OCI-LY3 (cell line): ENCODE measurements around the gene KLK11.
"Not testable (repeated sequence)": the region's sequence is repeated elsewhere in the genome, so short reads cannot be mapped to it uniquely, and the experiment has no call there.

ENCODE experiments used
- H2AFZ ChIP-seq: fragments of 200-600, 300-600 bp; shearing (Covaris generic); 2 replicates; pipeline ENCODE4 v1.6.0; 2014; ENCODE audit warnings: antibody characterized with exemption, low read depth, low read length
- H3K27ac ChIP-seq: fragments of 200-600, 300-600 bp; sonication (generic); 2 replicates; pipeline ENCODE4 v1.5.1; 2014; ENCODE audit warnings: mild to moderate bottlenecking, low read length, moderate library complexity, mixed read lengths
- H3K27me3 ChIP-seq: fragments of 200-600, 300-600 bp; sonication (generic); 2 replicates; pipeline ENCODE4 v1.6.1; 2014; ENCODE audit warnings: low read depth, low read length, mixed read lengths
- H3K36me3 ChIP-seq: fragments of 200-600, 300-600 bp; sonication (generic); replicated peaks from 2 replicates; pipeline ENCODE3; 2014; ENCODE audit warnings: low read depth, low read length, mixed read lengths
- H3K4me1 ChIP-seq: fragments of 300-600, 200-600 bp; sonication (generic); 2 replicates; pipeline ENCODE4 v1.6.1; 2014; ENCODE audit warnings: low read length, mixed read lengths
- H3K4me2 ChIP-seq: fragments of 200-600, 300-600 bp; sonication (generic); 2 replicates; pipeline ENCODE4 v1.6.1; 2014; ENCODE audit warnings: low read length, mixed read lengths
- H3K4me3 ChIP-seq: fragments of 300-600, 200-600 bp; sonication (generic); 2 replicates; pipeline ENCODE4 v1.5.1; 2014; ENCODE audit warnings: antibody characterized with exemption, mild to moderate bottlenecking, low read length, moderate library complexity
- H3K79me2 ChIP-seq: fragments of 300-600, 200-600 bp; shearing (Covaris generic); 2 replicates; pipeline ENCODE4 v1.6.1; 2014; ENCODE audit warnings: mild to moderate bottlenecking, low read length, mixed read lengths
- H3K9ac ChIP-seq: fragments of 300-600, 200-600 bp; shearing (Covaris generic); 2 replicates; pipeline ENCODE4 v1.6.0; 2014; ENCODE audit warnings: mild to moderate bottlenecking, low read length, moderate library complexity
- H3K9me3 ChIP-seq: fragments of 200-600, 300-600 bp; shearing (Covaris generic); 2 replicates; pipeline ENCODE4 v1.6.1; 2014; ENCODE audit warnings: low read length, mixed read lengths; ENCODE audit not compliant: insufficient read depth
- H4K20me1 ChIP-seq: fragments of 200-600, 300-600 bp; sonication (generic); 2 replicates; pipeline ENCODE4 v1.6.1; 2016; ENCODE audit warnings: low read length, mixed read lengths; ENCODE audit not compliant: insufficient read depth
- CTCF ChIP-seq: fragments of 200-600, 300-600 bp; sonication (generic); IDR thresholded peaks from 2 replicates; pipeline ENCODE4 v1.5.1; 2014; ENCODE audit warnings: antibody characterized with exemption, low read length, low read depth
- EZH2phosphoT487 ChIP-seq: fragments of 200-600 bp; shearing (Covaris generic); IDR thresholded peaks from 2 replicates; pipeline ENCODE4 v1.6.1; 2018; ENCODE audit warnings: antibody characterized with exemption, mixed run types, low read depth

KLK11 gene

GRCh38 chr19:50998061-50998460 is 28.4 kb downstream of the KLK11 start:
- peaks cover 14% of the 10 kb centered on the region for H3K27me3 ChIP-seq
- TF ChIP-seq EZH2phosphoT487 (no peak), CTCF (no peak)
- H3K79me2 ChIP-seq, result no peaks in the 10 kb centered on the region
- H3K27ac ChIP-seq, result no peak overlapping the region
- no peaks in the 10 kb centered on the region for H3K9me3 ChIP-seq
- H3K36me3 ChIP-seq, result no peaks in the 10 kb centered on the region
- H3K4me1 ChIP-seq, result no peaks in the 10 kb centered on the region
- no peak overlapping the region for H2AFZ ChIP-seq
- no peak overlapping the region for H3K4me2 ChIP-seq
- H3K4me3 ChIP-seq, result no peak overlapping the region
- H3K9ac ChIP-seq, result no peak overlapping the region
- H4K20me1 ChIP-seq, result no peaks in the 10 kb centered on the region

GRCh38 chr19:50994129-50994528 is 32.3 kb downstream of the KLK11 start:
- H3K4me3 ChIP-seq, result no peak overlapping the region
- no peak overlapping the region for H3K9ac ChIP-seq
- peaks cover 35% of the 10 kb centered on the region for H3K27me3 ChIP-seq
- H4K20me1 ChIP-seq, result no peaks in the 10 kb centered on the region
- H2AFZ ChIP-seq, result no peak overlapping the region; the same call in 1 of the 2 replicates
- no peak overlapping the region for H3K27ac ChIP-seq
- H3K36me3 ChIP-seq, result no peaks in the 10 kb centered on the region
- no peak overlapping the region for H3K4me2 ChIP-seq
- H3K4me1 ChIP-seq, result no peaks in the 10 kb centered on the region
- no peaks in the 10 kb centered on the region for H3K79me2 ChIP-seq
- TF ChIP-seq EZH2phosphoT487 (no peak), CTCF (no peak)
- no peaks in the 10 kb centered on the region for H3K9me3 ChIP-seq

- Histone ChIP-seq H3K9ac (no peak overlapping the region), H3K4me3 (no peak overlapping the region), H2AFZ (no peak overlapping the region), H3K9me3 (no peaks in the 10 kb centered on the region), H4K20me1 (no peaks in the 10 kb centered on the region), H3K36me3 (no peaks in the 10 kb centered on the region), H3K27me3 (peaks cover 37% of the 10 kb centered on the region), H3K4me2 (no peak overlapping the region), H3K27ac (no peak overlapping the region), H3K79me2 (no peaks in the 10 kb centered on the region), H3K4me1 (no peaks in the 10 kb centered on the region)
- TF ChIP-seq CTCF, result no peak
- TF ChIP-seq EZH2phosphoT487, result no peak
These were observed 33.8 kb downstream of the KLK11 start for GRCh38 chr19:50992666-50993035.

GRCh38 chr19:50984416-50984815 is 42.0 kb downstream of the KLK11 start:
- not testable (repeated sequence) for H3K27ac ChIP-seq, H3K79me2 ChIP-seq, H3K36me3 ChIP-seq, H4K20me1 ChIP-seq, H3K4me1 ChIP-seq, H2AFZ ChIP-seq, H3K9ac ChIP-seq, H3K4me3 ChIP-seq, H3K9me3 ChIP-seq, H3K4me2 ChIP-seq
- peaks cover 34% of the 10 kb centered on the region for H3K27me3 ChIP-seq

GRCh38 chr19:50983625-50984292 is 42.7 kb downstream of the KLK11 start, which contains the start of gene KLK7:
TSS of gene KLK7 (minus strand) at chr19:50983917. CDS start at chr19:50982399, 1,518 bp downstream.
- Histone ChIP-seq H3K27ac (no peak within 1 kb of the TSS), H3K9me3 (no peaks in the 10 kb centered on the region), H3K4me2 (no peak within 1 kb of the TSS), H3K9ac (no peak within 1 kb of the TSS), H4K20me1 (no peaks in the 10 kb centered on the region), H2AFZ (no peak within 1 kb of the TSS), H3K36me3 (no peaks in the 10 kb centered on the region), H3K4me1 (no peaks in the 10 kb centered on the region), H3K4me3 (no peak within 1 kb of the TSS), H3K79me2 (no peaks in the 10 kb centered on the region), H3K27me3 (peaks cover 31% of the 10 kb centered on the region)
- no peak for TF ChIP-seq CTCF
- no peak for TF ChIP-seq EZH2phosphoT487
